Immature natural killer cell (primary cell): Measurements from ENCODE around the gene MYO1C. TPM values are rescaled to one million over a fixed set of nuclear protein-coding genes. Genes with fewer than 3 reads are reported as not detected.

Experiments used
- DNase-seq, 3 donors: peaks; one replicate each; pipeline ENCODE4 v3.0.0; 2022; ENCODE audit warnings: mixed read lengths in 1 of 3
- H3K27ac Mint-ChIP-seq, 6 donors: one replicate each; pipeline ENCODE4 v1.8.0; 2020; ENCODE audit warnings: mixed read lengths in 6 of 6, mild to moderate bottlenecking in 5 of 6, inconsistent platforms in 4 of 6, moderate library complexity in 3 of 6
- H3K27me3 Mint-ChIP-seq, 3 donors: one replicate each; pipeline ENCODE4 v1.8.0; 2020 to 2021; ENCODE audit warnings: low read depth in 3 of 3, mild to moderate bottlenecking in 3 of 3, mixed read lengths in 3 of 3, moderate library complexity in 3 of 3, inconsistent platforms in 1 of 3
- H3K36me3 Mint-ChIP-seq, 3 donors: one replicate each; pipeline ENCODE4 v1.8.0; 2020; ENCODE audit warnings: mixed read lengths in 3 of 3, inconsistent platforms in 2 of 3, mild to moderate bottlenecking in 2 of 3
- H3K4me1 Mint-ChIP-seq, 2 donors: one replicate each; pipeline ENCODE4 v1.8.0; 2020; ENCODE audit warnings: inconsistent platforms in 2 of 2, mild to moderate bottlenecking in 2 of 2, mixed read lengths in 2 of 2, moderate library complexity in 1 of 2
- H3K4me3 Mint-ChIP-seq, 5 donors: one replicate each; pipeline ENCODE4 v1.8.0; 2020; ENCODE audit warnings: mild to moderate bottlenecking in 5 of 5, mixed read lengths in 5 of 5, inconsistent platforms in 3 of 5, moderate library complexity in 3 of 5
- H3K9me3 Mint-ChIP-seq, 6 donors: one replicate each; pipeline ENCODE4 v1.8.0; 2020; ENCODE audit warnings: mild to moderate bottlenecking in 6 of 6, mixed read lengths in 6 of 6, inconsistent platforms in 4 of 6, moderate library complexity in 3 of 6
- polyA plus RNA-seq, 3 donors: library from polyadenylated mRNA; unstranded; fragments of 300-500 nt; fragmentation: Illumina TruSeq; gene quantifications; one replicate each; pipeline ENCODE4 v1.2.3, GENCODE V29; 2021

Gene MYO1C
- polyA plus RNA-seq, 3 donors from 2014 or later: 0.63 to 0.86 TPM; not detected in 1

DNA sequence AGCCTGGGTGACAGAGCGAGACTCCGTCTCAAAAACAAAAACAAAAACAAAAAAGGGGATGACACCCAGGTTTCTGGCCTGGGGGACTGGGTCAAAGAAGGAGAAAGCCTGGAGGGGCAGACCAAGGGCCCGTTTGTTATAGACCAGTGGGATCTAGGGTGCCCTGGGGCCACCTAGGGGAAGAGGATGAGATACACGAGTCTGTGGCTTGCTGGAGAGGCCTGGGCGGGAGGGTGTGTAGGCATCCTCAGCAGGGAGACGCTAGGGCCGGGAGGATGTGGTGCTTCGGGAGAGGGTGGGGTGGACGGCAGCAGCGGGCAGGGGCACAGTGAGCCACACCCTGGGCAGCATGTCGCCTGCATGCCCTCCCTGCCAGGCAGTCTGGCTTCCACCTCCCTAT lies 19.3 kb downstream of the MYO1C start:
- no peak for DNase-seq
- Mint-ChIP-seq H3K4me3 (no peak overlapping the region), H3K4me1 (no peaks in the 10 kb centered on the region), H3K36me3 (peaks cover 0 to 10% (median 0%) of the 10 kb centered on the region in 3 donors), H3K27me3 (peaks cover 13 to 18% (median 14%) of the 10 kb centered on the region in 3 donors), H3K9me3 (no peaks in the 10 kb centered on the region), H3K27ac (no peak overlapping the region)

GRCh38 chr17:1471911-1472821 lies 20.3 kb downstream of the MYO1C start:
- Mint-ChIP-seq H3K27me3 (peaks cover 12 to 19% (median 13%) of the 10 kb centered on the region in 3 donors), H3K4me3 (no peak overlapping the region), H3K4me1 (no peaks in the 10 kb centered on the region), H3K27ac (no peak overlapping the region), H3K9me3 (no peaks in the 10 kb centered on the region), H3K36me3 (peaks cover 0 to 10% (median 0%) of the 10 kb centered on the region in 3 donors)
- DNase-seq: no peak

DNA sequence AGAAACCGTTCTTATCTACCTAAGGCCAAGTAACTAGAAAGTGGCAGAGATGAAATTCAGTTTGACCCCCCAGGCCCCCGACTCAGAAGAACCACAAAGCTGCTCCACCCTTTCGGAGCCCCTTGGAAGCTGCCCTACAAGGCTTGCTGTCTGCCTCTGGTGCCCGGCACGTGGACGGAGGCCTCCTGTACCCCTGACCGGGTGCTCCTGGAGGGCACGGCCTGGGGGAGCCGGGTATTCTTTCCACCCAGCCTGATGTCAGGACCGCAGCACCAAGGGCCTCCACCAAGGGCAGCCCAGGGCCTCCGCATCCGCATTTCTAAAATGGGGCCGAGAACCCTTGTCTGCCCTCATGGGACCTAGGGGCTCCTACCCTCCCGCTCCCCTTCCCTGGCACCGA lies 21.0 kb downstream of the MYO1C start:
- DNase-seq: no peak
- Mint-ChIP-seq H3K27ac (no peak overlapping the region), H3K4me3 (no peak overlapping the region), H3K36me3 (peaks cover 0 to 10% (median 0%) of the 10 kb centered on the region in 3 donors), H3K4me1 (no peaks in the 10 kb centered on the region), H3K27me3 (peaks cover 13 to 20% (median 18%) of the 10 kb centered on the region in 3 donors), H3K9me3 (no peaks in the 10 kb centered on the region)

- Mint-ChIP-seq H3K27me3 (peaks cover 13 to 20% (median 19%) of the 10 kb centered on the region in 3 donors), H3K27ac (no peak overlapping the region), H3K4me1 (no peaks in the 10 kb centered on the region), H3K4me3 (no peak overlapping the region), H3K9me3 (no peaks in the 10 kb centered on the region), H3K36me3 (peaks cover 0 to 10% (median 0%) of the 10 kb centered on the region in 3 donors)
- no peak for DNase-seq
These were observed 21.6 kb downstream of the MYO1C start for GRCh38 chr17:1470755-1471462.

DNA sequence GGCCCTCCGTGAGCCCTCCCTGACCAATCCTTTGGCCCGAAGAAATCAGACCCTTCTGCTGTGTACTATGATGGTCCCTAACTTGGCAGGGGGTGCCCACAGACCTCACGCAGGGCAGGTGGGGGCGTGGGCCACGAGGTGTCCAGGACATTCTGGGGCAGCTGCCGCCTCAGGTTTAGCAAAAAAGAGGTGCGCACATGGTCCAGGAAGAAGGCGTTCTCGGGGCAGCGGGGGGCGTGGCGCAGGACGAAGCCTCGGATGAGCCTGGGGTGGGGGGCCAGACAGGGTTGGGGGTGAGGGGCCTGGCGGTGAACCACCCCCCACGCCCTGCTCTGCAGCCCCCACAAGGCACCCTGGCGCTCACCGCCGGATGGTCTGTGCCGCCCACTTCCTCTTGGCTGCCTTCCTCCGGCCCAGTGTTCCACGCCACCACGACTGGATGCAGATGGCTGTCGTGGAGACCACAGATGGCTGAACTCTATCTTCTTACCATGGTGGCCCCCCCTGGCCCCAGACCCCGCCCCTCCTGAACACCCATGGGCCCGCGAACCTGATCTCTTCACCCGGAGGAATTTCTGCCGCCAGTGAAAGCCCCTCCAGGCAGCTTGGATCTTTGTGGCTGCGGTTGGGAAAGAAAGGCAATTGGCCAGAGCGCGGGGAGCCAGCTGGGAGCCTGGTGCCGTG lies 22.3 kb downstream of the MYO1C start:
- Mint-ChIP-seq H3K27ac (no peak overlapping the region), H3K4me3 (no peak overlapping the region), H3K9me3 (no peaks in the 10 kb centered on the region), H3K4me1 (no peaks in the 10 kb centered on the region), H3K27me3 (peaks cover 13 to 20% (median 19%) of the 10 kb centered on the region in 3 donors), H3K36me3 (peaks cover 0 to 10% (median 0%) of the 10 kb centered on the region in 3 donors)
- no peak for DNase-seq

DNA sequence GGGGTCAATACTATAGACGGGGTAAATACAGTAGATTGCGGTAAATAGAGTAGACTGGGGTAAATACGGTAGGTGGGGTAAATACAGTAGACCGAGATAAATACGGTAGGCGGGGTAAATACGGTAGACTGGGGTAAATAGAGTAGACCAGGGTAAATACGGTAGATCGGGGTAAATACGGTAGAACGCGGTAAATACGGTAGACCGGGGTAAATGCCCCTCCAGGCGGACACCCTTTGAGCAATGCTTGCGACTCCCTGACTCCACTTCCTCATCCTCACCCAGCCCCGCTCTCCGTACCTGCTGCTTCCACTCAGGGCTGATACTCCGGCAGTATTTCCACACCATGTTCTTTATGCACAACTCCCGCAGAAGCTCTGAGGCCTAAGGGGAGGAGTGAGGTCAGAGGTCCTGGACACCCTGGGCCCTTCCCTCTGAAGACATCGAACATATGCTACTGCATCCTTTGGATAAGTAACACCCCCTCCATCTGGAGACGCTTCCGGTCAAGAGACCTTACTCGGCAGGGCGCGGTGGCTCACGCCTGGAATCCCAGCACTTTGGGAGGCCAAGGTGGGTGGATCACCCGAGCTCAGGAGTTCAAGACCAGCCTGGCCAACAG lies 23.1 kb downstream of the MYO1C start:
- no peak overlapping the region for H3K4me3 Mint-ChIP-seq

DNA sequence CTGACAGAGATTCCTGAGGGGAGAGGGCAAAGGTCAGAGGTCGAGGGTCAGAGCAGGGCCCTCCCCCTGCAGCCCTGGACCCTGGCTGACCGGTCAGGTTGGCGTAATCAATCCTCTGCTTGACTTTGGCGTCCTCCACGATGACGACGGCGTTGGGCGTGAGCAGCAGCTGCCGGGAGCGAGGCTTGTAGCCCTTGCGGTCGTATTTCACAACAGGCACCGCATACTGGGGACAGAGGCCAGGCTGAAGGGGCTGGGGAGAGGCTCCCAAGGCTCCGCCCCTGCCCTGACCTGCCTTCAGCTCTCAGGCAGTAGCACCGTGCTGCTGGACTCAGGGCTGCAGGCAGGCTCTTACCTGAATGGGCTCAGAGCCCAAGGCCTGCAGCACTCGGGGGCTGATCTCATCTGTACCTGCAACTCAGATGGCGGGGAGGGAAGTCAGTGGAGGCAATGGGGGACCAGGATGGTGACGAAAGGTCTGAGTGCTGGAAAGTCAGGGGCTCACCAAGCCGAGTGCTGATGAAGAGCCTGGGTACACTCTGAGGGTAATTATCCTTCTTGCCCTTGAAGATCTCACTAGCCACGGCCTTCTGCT lies 24.5 kb downstream of the MYO1C start:
- Mint-ChIP-seq H3K4me1 (peaks cover 7% of the 10 kb centered on the region in 2 donors), H3K36me3 (peaks cover 0 to 10% (median 0%) of the 10 kb centered on the region in 3 donors), H3K4me3 (no peak overlapping the region), H3K9me3 (peaks cover 0 to under 1% (median 0%) of the 10 kb centered on the region in 6 donors), H3K27ac (no peak overlapping the region), H3K27me3 (peaks cover 21 to 33% (median 28%) of the 10 kb centered on the region in 3 donors)
- DNase-seq: no peak

More for the DNA sequence above, 23.1 kb downstream of the MYO1C start:
- H3K9me3 Mint-ChIP-seq: no peaks in the 10 kb centered on the region
- peaks cover 13 to 27% (median 27%) of the 10 kb centered on the region in 3 donors for H3K27me3 Mint-ChIP-seq
- no peaks in the 10 kb centered on the region for H3K4me1 Mint-ChIP-seq
- no peak for DNase-seq
- H3K27ac Mint-ChIP-seq: no peak overlapping the region
- H3K36me3 Mint-ChIP-seq: peaks cover 0 to 10% (median 0%) of the 10 kb centered on the region in 3 donors

GRCh38 chr17:1467258-1467657 lies 25.2 kb downstream of the MYO1C start:
- Mint-ChIP-seq H3K36me3 (peaks cover 0 to 10% (median 0%) of the 10 kb centered on the region in 3 donors), H3K9me3 (peaks cover 0 to 2% (median 0%) of the 10 kb centered on the region in 6 donors), H3K27ac (no peak overlapping the region), H3K4me1 (peaks cover 14 to 15% of the 10 kb centered on the region in 2 donors), H3K27me3 (peaks cover 24 to 33% (median 30%) of the 10 kb centered on the region in 3 donors), H3K4me3 (no peak overlapping the region)
- DNase-seq: no peak

GRCh38 chr17:1464186-1464585 lies 28.3 kb downstream of the MYO1C start:
- Mint-ChIP-seq H3K4me1 (peaks cover 16 to 17% of the 10 kb centered on the region in 2 donors), H3K27me3 (peaks cover 31 to 42% (median 33%) of the 10 kb centered on the region in 3 donors), H3K4me3 (no peak overlapping the region), H3K36me3 (peaks cover 0 to 7% (median 0%) of the 10 kb centered on the region in 3 donors), H3K27ac (no peak overlapping the region), H3K9me3 (peaks cover 0 to 2% (median 0%) of the 10 kb centered on the region in 6 donors)
- no peak for DNase-seq

GRCh38 chr17:1462164-1463112 lies 30.0 kb downstream of the MYO1C start:
- peak overlapping the region; percentile 56 to 72 (median 68) for H3K4me3 Mint-ChIP-seq
- peak overlapping the region in 5 of 6 donors; percentile 80 to 90 (median 84) for H3K27ac Mint-ChIP-seq
- DNase-seq: no peak
- no peaks in the 10 kb centered on the region for H3K36me3 Mint-ChIP-seq
- peaks cover 16 to 17% of the 10 kb centered on the region in 2 donors for H3K4me1 Mint-ChIP-seq
- H3K9me3 Mint-ChIP-seq: peaks cover 0 to 2% (median 0%) of the 10 kb centered on the region in 6 donors
- peaks cover 30 to 39% (median 33%) of the 10 kb centered on the region in 3 donors for H3K27me3 Mint-ChIP-seq

DNA sequence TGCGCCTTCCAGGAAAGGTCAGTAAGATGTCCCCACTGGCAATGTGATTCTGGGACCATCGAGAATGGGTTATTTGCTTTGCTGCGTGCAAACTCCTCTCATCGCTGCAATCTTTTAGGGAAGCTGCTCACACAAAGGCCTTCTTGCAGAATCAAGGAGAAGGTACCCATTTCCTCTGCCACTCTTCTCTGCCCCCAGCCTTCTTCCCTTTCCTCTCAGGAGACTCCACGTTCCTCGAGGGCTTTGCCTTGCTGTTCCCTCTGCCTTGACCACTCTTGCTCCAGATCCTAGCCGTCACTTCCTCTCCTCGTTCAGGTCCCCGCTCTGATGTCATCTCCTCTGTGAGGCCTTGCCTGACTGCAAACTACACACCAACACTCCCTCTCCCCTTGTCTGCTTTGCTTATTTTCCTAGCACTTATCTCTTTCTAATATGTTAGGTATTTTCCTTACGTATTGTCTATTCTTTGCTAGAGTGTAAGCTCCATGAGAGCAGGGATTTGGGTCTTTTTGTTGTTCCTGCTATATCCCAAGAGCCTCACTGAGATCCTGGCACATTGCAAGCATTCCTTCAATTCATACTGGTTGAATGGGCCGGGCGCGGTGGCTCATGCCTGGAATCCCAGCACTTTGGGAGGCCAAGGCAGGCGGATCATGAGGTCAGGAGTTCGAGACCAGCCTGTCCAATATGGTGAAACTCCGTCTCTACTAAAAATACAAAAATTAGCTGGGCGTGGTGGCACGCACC lies 31.1 kb downstream of the MYO1C start:
- Mint-ChIP-seq H3K4me3 (no peak overlapping the region), H3K9me3 (peaks cover 0 to 2% (median 0%) of the 10 kb centered on the region in 6 donors), H3K4me1 (peaks cover 16 to 22% of the 10 kb centered on the region in 2 donors), H3K27ac (peak overlapping the region in 1 of 6 donors; percentile 65), H3K36me3 (no peaks in the 10 kb centered on the region), H3K27me3 (peaks cover 26 to 40% (median 35%) of the 10 kb centered on the region in 3 donors)
- no peak for DNase-seq
